Stimulated activated CD8-positive, alpha-beta memory T cell treated with anti-CD3 and anti-CD28 coated beads, Interleukin-12 subunit alpha, Interleukin-12 subunit beta, amount 100 ng/mL, for 4 hours (primary cell): Measurements from ENCODE around the gene DNAJC19.

Source experiments
- DNase-seq: peaks from one replicate; pipeline ENCODE4 v3.0.0-alpha.2; 2020; ENCODE audit warnings: low read depth

DNAJC19 gene

GRCh38 chr3:180961087-180961486 is 28.4 kb downstream of the DNAJC19 start:
- DNase-seq, result no peak

- DNase-seq, result no peak
Measured at GRCh38 chr3:180959691-180960090, 29.8 kb downstream of the DNAJC19 start.

- DNase-seq, result no peak
Measured at GRCh38 chr3:180947761-180948390, 41.7 kb downstream of the DNAJC19 start.

GRCh38 chr3:180940826-180941225 is 48.7 kb downstream of the DNAJC19 start:
- no peak for DNase-seq

GRCh38 chr3:180934638-180935037 is 54.9 kb downstream of the DNAJC19 start:
- no peak for DNase-seq
